ENCODE measurements around the gene NELFB.

Gene NELFB

GRCh38 chr9:137250329-137251193, 4.6 kb upstream of the NELFB start:
- no peak for TF ChIP-seq CTCF (IDR thresholded peaks at IDR 0.05; ENCODE audit: low read length, missing control alignments)
- H3K4me3 ChIP-seq (replicated peaks; ENCODE audit: low read depth, low read length) = no peak overlapping the region
- DNase-seq (ENCODE audit: low read depth) = no peak

GRCh38 chr9:137251194-137251461, 4.0 kb upstream of the NELFB start, which contains the start of gene STPG3:
TSS of gene STPG3 (plus strand) at chr9:137251286. CDS start at chr9:137251287, 1 bp downstream.
- no peak for DNase-seq (ENCODE audit: low read depth)
- no peak for TF ChIP-seq CTCF (IDR thresholded peaks at IDR 0.05; ENCODE audit: low read length, missing control alignments)
- H3K4me3 ChIP-seq (replicated peaks; ENCODE audit: low read depth, low read length) = no peak within 1 kb of the TSS

- no peak overlapping the region for H3K4me3 ChIP-seq (replicated peaks; ENCODE audit: low read depth, low read length)
- no peak for TF ChIP-seq CTCF (IDR thresholded peaks at IDR 0.05; ENCODE audit: low read length, missing control alignments)
- DNase-seq (ENCODE audit: low read depth) = no peak
These were observed 3.4 kb upstream of the NELFB start for GRCh38 chr9:137251490-137252268.

- no peak for DNase-seq (ENCODE audit: low read depth)
- no peak overlapping the region for H3K4me3 ChIP-seq (replicated peaks; ENCODE audit: low read depth, low read length)
- no peak for TF ChIP-seq CTCF (IDR thresholded peaks at IDR 0.05; ENCODE audit: low read length, missing control alignments)
These were observed 2.3 kb upstream of the NELFB start for GRCh38 chr9:137252555-137253506.

- TF ChIP-seq CTCF (IDR thresholded peaks at IDR 0.05; ENCODE audit: low read length, missing control alignments) = no peak
- no peak for DNase-seq (ENCODE audit: low read depth)
- H3K4me3 ChIP-seq (replicated peaks; ENCODE audit: low read depth, low read length) = peak overlapping the region; percentile 73
These were observed 1.2 kb upstream of the NELFB start for GRCh38 chr9:137253717-137254623.

All from fibroblast of pulmonary artery (primary cell).